ENCODE results near the gene ASAH2. TPM values are rescaled to one million over a fixed set of nuclear protein-coding genes. Genes with fewer than 3 reads are reported as not detected.

Gene ASAH2
- total RNA-seq, 1 donor from 2014 or later = 1.8 TPM

- ATAC-seq (ENCODE audit: low read depth) (no peak), DNase-seq (no peak)
- CTCF ChIA-PET = no interaction called here
- Mint-ChIP-seq H3K9me3 (no peaks in the 10 kb centered on the region), H3K4me1 (no peaks in the 10 kb centered on the region), H3K27ac (no peak overlapping the region), H3K36me3 (ENCODE audit: low read depth) (no peaks in the 10 kb centered on the region), H3K4me3 (no peak overlapping the region), H3K27me3 (peaks cover 22% of the 10 kb centered on the region)
- POLR2A ChIA-PET = no interaction called here
- TF ChIP-seq CTCF (IDR thresholded peaks at IDR 0.05) = no peak
- intact Hi-C loops (cut with micrococcal nuclease) = no loop called here
Measured at GRCh38 chr10:50281210-50281966, 30.1 kb upstream of the ASAH2 start.

- Mint-ChIP-seq H3K9me3 (no peaks in the 10 kb centered on the region), H3K4me1 (peaks cover 1% of the 10 kb centered on the region), H3K4me3 (no peak overlapping the region), H3K27ac (no peak overlapping the region), H3K36me3 (ENCODE audit: low read depth) (no peaks in the 10 kb centered on the region), H3K27me3 (peaks cover 22% of the 10 kb centered on the region)
- no peak for TF ChIP-seq CTCF (IDR thresholded peaks at IDR 0.05)
- ChIA-PET CTCF (no interaction called here), POLR2A (no interaction called here)
- intact Hi-C loops (cut with micrococcal nuclease) = no loop called here
- DNase-seq (no peak), ATAC-seq (ENCODE audit: low read depth) (no peak)
Measured at GRCh38 chr10:50280049-50280841, 28.9 kb upstream of the ASAH2 start.

- POLR2A ChIA-PET = no interaction called here
- intact Hi-C loops (cut with micrococcal nuclease) = loop anchor here (5.0 kb wide), 1 partner anchor 343 kb away; the partner anchor contains the start of gene SGMS1
- ATAC-seq (ENCODE audit: low read depth) (no peak), DNase-seq (no peak)
- peaks cover 22% of the 10 kb centered on the region for H3K27me3 Mint-ChIP-seq
- no peak overlapping the region for H3K27ac Mint-ChIP-seq
- TF ChIP-seq CTCF (IDR thresholded peaks at IDR 0.05) = no peak
- CTCF ChIA-PET = no interaction called here
- no peak overlapping the region for H3K4me3 Mint-ChIP-seq
- H3K9me3 Mint-ChIP-seq = no peaks in the 10 kb centered on the region
- H3K36me3 Mint-ChIP-seq (ENCODE audit: low read depth) = no peaks in the 10 kb centered on the region
- peaks cover 1% of the 10 kb centered on the region for H3K4me1 Mint-ChIP-seq
Measured at GRCh38 chr10:50279489-50279888, 28.2 kb upstream of the ASAH2 start.

- Mint-ChIP-seq H3K9me3 (no peaks in the 10 kb centered on the region), H3K27me3 (peaks cover 13% of the 10 kb centered on the region)
Measured at GRCh38 chr10:50275650-50276235, 24.4 kb upstream of the ASAH2 start.

More at GRCh38 chr10:50275650-50276235, 24.4 kb upstream of the ASAH2 start:
- DNase-seq = no peak
- peaks cover 1% of the 10 kb centered on the region for H3K4me1 Mint-ChIP-seq
- H3K36me3 Mint-ChIP-seq (ENCODE audit: low read depth) = no peaks in the 10 kb centered on the region
- CTCF ChIA-PET = interaction anchor here (0.9 to 3.1 kb wide), 13 partner anchors 9 to 682 kb away, joined by 3 to 12 read pairs (median 4); no protein-coding TSS in a partner anchor
- H3K27ac Mint-ChIP-seq = no peak overlapping the region
- no peak overlapping the region for H3K4me3 Mint-ChIP-seq
- POLR2A ChIA-PET = no interaction called here
- ATAC-seq (ENCODE audit: low read depth) = peak; percentile 71
- intact Hi-C loops (cut with micrococcal nuclease) = loop anchor here (1.0 to 5.0 kb wide), 6 partner anchors 15 to 682 kb away; partner anchors contain the start of gene SGMS1
- TF ChIP-seq CTCF (IDR thresholded peaks at IDR 0.05) = no peak

Data from activated B cell treated with CpG ODN at 0.5 μM for 24 hours (primary cell).